ENCODE data around the gene CD2.
"Not testable (repeated sequence)": the region's sequence is repeated elsewhere in the genome, so short reads cannot be mapped to it uniquely, and the experiment has no call there.

CD2 gene

DNA sequence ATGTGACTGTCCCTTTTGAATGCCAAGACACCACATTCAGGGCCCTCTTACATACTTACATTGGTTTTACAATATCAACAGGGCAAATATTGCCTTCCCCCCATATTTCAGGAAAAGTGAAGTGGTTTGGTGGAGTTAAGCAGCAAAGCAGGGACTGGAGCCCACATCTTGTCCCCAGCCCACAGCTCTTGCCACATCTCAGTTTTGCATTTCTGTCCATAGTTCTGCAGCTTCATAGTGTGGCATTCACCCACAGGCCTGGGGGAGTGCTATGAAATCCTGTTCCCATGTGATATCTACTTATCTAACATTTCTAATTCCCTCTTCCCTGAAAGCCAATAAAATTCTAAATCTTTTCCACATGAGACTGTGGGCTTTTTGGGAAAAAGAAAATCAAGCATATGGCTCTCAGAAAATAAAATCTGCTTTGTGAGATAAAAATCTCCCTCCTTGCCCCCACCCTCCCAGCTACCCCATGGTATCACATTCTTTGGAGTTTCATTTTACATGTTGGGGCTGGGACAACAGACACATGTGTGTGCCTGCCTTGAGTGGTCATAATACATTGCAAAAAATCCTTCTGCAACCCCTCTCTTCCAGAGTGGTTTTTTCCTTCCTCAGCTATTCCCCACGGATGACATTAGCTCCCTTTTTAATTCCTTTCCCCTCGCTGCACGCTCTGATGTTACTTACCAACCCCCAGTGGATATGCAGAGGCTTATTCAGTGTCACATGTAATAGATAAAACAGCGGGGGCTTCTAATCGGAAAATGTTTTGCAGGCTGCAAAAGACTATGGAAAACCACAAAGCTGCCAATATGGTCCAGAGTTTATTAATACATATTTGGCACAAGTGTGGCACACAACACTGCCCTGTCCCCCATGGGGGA is 20.5 kb upstream of the CD2 start:
- no peak for DNase-seq

DNA sequence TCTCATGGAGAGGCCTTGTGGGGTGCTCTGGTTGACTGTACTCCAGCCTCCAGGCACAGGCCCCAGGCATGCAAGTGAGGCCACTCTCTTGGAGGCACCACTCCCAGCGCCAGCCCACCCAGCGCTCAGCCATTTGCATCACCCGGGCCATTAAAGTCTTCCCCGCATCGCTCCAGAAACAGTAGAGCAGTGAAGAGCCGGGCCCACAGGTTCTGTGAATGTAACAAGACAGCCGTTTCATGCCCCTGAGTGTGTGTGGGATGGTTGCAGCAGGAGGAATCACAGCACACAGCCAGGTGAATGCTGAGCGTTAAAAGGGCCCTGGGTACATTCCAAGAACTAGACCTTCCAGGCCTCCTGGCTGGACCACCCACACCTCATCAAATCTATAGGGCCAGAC is 19.0 kb upstream of the CD2 start:
- no peak for DNase-seq

DNA sequence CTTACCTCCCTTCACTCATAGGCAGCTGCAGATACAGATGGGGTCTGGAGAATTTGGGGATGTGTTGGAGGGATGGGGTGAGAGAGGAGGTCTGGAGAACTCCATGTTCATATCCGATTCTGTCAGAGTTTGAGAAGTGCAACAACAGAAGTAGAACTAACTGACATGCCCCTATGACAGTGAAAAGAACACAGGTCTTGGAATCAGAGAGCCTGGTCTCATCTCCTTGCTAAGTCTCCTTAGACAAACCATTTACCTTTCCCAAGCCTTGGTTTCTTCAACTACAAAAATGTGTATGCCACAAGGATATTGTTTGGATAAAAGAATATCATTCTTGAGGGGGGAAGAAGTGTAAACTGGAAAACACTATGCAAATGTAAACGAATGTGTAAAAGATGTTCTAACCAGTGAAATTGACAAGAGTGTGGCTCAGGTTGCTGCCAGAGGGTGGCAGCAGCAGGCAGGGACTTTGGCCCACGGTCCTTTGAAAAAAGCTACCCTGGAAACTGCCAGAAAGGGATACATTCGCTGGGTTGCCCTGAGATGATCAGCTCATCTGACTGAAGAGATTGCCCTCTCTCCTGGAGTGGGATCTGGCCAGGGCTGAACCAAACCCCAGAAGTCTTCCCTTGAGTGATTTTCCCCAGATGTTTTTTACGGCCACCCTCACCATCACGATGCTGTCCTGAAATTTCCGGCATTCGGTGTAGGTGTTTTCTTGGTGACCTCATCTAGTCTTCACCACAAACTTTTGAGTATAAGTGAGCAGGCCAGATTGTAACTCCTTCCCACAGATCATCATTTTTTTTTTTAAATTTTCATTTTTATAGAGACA is 17.0 kb upstream of the CD2 start:
- DNase-seq: peak; percentile 79

DNA sequence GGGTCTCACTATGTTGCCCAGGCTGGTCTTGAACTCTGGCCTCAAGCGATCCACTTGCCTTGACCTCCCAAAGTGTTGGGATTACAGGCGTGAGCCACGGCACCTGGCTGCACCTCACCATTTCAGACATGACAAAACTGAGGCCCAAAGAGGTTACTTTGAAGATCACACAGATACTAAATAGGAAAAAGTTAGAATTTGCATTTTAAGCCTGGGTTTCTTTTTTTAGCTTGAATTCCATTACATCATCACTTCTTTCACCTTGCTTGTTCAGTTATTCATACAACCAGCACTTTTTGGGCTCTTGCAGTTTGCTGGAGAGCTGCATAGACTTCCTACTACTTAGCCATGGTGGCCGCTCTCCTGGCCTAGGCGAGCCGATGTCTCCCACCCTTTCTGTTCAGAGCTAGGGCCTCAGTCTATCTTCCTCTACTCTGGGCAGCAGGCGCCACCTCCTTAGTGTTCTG is 16.3 kb upstream of the CD2 start:
- DNase-seq: peak; percentile 59

DNA sequence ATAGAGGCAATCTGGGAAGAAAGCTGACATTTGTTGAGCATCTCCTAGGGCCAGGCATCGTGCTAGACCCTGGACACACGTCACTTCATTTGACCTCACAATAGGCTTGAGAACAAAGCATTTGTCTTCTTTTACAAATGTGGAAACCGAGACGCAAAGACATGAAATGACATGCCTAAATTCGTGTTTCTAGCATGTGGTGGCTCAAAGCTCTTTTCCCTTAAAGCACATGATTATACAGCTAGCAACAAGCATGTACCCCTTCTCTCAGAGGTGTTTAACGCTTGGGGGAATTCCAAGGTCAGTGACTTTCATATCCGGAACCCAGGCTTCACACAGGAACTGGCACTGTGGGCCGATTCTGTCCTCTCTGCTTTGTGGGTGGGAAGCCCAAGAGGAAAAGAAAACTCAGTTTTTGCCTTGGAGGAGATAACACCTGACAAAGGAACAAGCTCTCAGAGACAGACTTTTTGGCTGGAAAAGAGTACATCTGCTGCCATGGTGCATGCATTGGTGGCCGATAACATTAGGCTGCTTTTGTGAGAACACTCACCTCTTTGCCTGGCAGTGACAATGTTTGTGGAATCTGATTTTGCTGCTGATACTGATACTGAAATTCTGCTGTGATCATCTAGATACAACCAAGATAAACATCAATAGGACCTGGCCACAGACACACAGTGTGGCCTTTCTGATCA is 15.4 kb upstream of the CD2 start:
- peak; percentile 66 for DNase-seq

DNA sequence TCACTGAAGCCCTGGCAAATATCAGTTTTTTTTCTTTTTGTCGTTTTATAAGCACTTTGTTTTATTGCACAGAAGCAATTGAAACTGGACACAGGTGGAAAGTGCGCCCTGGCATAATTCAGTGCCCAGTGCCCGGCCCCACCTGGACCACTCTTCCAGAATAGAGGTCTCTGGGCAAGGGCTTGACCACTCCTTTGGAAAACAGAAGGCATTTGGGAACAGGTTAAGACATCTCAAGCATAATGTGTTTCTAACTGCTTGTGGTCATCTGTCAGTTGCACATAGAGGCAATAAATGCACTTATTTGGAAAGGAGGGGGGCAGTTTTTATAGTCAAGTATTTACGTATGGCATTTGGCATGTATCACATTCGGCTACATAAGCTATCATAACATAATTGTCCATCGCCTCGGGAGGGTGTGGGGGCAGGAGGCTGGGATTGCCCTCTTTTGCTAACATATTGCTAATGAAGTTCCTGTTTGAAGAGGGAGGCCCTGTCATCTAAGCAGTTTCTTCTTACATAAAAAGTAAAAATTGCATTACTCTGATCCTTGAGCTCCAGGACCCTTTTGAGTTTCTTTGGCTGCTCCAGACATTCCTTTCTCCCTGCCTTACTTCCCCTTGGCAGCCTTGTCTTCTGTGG is 14.7 kb upstream of the CD2 start:
- no peak for DNase-seq

DNA sequence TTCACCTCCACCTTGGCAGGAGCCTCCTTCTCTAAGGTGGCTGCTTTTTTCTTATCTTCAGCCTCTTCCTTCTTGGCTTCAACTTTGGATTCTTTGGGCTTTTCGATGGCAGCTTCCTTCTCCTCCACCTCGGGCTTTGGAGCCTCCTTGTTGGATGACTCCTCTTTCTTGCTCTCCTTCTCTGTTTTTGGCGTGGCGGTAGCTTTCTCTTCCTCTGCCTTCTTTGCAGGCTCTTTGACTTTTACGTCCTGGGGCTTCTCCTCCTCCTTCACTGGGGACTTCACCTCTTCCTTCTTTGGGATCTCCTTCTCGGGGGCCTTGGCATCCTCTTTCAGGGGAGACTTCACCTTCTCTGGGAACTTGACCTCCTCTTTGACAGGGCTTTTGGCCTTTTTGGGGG is 13.9 kb upstream of the CD2 start:
- no peak for DNase-seq

DNA sequence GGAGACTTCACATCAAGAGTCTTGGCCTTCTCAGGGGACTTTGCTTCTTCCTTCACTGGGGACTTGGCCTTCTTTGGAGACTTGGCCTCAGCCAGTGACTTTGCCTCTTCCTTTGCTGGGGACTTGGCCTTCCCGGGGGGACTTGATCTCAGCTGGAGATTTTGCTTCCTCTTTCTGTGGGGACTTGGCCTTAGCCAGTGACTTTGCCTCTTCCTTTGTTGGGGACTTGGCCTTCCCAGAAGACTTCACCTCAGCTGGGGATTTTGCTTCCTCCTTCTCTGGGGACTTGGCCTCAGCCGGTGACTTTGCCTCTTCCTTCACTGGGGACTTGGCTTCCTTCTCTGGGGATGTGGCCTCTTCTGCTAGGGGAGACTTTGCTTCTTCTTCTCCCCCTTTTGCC is 13.5 kb upstream of the CD2 start:
- no peak for DNase-seq

GRCh38 chr1:116741836-116742565 is 12.2 kb upstream of the CD2 start:
- no peak for DNase-seq

DNA sequence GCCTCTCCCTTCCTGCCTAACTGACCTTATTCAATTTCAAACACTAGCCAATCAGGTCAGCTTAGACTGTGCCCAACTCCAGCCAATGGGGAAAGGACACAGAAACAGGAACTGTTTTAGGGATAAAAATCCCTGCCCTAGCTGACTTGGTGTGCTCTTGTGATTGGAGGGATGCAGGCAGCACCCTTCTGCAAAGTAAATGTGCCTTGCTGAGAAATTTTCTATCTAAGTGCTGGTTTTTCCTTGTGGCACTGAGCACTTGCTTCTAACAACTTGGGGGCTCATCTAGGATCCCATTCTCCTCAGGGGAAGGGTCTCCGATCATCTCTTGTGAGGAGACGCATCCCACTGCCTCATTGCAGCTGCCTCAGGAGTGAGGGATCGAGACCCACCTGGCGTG is 10.7 kb upstream of the CD2 start:
- no peak for DNase-seq

DNA sequence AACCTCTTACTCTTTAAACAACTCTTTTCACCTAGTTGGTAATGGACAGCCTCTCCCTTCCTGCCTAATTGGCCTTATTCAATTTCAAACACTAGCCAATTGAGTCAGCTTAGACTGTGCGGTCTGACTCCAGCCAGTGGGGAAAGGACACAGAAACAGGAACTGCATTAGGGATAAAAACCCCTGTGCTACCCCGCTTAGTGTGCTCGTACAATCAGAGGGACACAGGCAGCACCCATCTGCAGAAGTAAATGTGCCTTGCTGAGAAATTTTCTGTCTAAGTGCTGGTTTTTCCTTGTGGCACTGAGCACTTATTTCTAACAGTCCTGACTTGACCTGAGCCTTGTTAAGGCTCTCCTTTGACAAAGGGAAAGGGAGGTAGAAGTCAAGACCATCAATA is 6.0 kb upstream of the CD2 start:
- no peak for DNase-seq

- DNase-seq: no peak
These were observed 3.1 kb upstream of the CD2 start for GRCh38 chr1:116751146-116751545.

GRCh38 chr1:116751621-116752020 is 2.6 kb upstream of the CD2 start:
- DNase-seq: no peak

DNA sequence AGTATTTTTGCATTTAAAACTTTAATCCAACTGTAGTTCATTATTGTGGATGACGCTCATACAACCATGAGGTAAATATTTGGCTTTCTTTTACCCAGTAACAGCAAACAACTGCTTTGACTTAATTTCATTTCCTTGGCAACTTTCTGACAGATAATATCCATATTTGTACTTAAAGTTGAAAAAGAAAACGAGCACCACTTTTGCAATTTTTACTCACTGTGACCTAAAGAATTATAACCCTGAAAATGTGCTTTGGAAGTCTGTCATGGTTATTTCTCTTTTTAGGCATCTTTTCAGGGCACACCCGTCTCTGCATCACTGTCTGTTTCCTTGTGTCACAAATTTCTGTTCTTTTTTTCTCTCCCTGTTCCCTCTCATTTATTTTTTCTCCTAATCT is 918 bp upstream of the CD2 start:
- DNase-seq: no peak

GRCh38 chr1:116755066-116755465 is 836 bp downstream of the CD2 start:
- DNase-seq: peak; percentile 36

DNA sequence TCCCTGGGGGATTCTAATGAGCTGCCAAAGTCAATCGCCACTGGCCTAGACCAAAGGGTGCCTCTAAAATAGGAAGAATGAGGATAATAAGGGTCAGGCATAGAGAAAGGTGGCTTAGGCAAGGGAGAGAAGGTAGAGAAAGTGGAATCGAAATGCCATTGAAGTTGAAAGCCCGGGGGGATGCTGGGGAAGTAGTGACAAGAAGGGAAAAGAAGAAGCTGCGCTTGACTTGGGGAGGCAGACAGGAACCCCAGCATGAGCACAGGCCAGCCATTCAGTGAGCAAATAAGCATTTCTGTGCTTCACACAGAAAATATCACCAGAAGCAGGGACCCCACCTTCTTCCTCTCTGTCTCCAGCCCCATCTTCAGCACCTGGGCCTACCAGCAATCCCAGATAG is 1.5 kb downstream of the CD2 start:
- DNase-seq: no peak

GRCh38 chr1:116756092-116756491 is 1.9 kb downstream of the CD2 start:
- peak; percentile 36 for DNase-seq

DNA sequence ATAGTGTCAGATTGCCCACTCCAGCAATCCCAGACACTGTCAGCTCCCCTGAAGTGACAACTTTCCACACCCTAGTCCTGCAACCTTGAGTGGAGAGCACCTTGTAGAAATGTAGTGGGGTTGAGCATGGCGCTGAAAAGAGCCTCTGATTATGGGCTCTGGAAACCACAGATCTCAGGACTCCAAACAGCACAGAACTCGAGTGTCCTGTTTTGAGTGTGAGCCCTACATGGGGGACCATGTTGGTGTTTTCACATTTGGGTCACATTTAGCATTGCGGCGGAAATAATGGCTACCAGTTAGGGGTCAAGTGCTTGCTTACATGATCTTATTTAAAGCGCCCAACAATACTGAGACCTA is 4.2 kb downstream of the CD2 start:
- not testable (repeated sequence) for DNase-seq

DNA sequence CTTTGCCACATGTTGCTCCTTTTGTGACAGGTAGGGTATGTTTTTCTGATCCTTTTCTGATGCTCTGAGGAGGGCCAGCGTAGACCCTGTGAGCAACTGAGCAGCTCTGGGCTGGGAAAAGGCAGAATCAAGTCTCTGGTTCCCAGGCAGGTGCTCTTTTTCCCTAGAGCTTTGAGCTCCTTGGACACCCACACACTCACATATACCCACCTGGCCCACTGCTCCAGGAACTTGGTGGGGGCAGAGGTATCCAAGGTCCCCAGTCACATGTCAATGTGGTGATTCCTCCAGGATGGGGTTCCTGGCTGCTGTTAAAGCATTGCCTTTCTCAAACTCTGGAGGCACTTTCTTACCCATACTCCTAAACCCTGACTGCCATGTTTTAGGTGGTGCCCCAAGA is 5.4 kb downstream of the CD2 start:
- no peak for DNase-seq

DNA sequence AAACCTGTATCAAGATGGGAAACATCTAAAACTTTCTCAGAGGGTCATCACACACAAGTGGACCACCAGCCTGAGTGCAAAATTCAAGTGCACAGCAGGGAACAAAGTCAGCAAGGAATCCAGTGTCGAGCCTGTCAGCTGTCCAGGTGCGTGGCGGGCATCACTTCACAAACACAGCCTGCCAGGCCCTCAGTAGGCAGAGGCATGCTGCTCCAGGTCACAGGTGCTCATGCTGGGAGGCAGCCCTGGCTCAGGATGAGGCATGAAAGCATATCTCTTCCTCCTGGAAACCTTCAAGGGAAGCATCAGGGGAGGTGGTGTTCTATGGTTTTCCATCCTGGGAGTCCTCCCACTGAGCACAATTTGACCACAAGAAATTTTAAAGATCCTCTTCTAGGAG is 6.3 kb downstream of the CD2 start:
- no peak for DNase-seq

DNA sequence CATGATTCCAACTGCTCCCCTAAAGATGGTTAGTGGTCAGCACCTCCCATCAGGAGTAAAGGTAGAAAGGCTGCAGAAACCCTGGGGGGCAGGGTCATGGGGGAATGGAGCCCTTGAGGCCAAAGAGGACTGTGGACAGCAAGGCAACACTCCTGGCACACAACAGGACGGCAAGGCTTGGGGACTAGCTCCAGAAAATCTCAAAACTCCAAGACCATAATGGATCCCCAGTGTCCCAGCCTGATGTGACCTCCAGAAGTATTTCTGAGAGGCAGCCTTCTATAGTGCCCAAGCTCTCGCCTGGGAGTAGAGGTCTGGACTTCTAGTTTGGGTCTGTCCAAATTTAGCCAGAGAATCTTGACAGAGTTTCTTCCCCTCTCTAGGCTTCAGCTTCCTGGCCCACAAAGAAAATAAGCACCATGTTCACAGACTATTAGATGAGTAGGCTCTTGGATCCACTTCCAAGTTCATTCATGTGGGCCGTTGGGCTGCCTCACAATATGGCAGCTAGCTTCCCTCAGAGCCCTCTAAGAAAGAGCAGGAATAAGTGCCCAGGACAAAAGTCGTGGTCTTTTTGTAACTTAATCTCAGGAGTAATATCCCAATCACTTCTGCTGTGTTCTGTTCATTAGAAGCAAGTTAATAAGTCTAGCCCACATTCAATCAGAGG is 6.9 kb downstream of the CD2 start:
- DNase-seq: no peak

GRCh38 chr1:116762281-116762680 is 8.1 kb downstream of the CD2 start:
- no peak for DNase-seq
